Nasal cavity respiratory epithelium epithelial cell of viscerocranial mucosa (primary cell): ENCODE data around the gene REL. TPM values are rescaled to one million over a fixed set of nuclear protein-coding genes. Genes with fewer than 3 reads are reported as not detected.

Experiments
- total RNA-seq: library from RNA; depleted of rRNA; stranded (reverse); fragments of >200 nt; gene quantifications from 2 replicates; pipeline ENCODE4 v1.2.3, GENCODE V29; 2014

The REL gene
- 10.3 and 23.1 TPM in 2 replicates for total RNA-seq

DNA sequence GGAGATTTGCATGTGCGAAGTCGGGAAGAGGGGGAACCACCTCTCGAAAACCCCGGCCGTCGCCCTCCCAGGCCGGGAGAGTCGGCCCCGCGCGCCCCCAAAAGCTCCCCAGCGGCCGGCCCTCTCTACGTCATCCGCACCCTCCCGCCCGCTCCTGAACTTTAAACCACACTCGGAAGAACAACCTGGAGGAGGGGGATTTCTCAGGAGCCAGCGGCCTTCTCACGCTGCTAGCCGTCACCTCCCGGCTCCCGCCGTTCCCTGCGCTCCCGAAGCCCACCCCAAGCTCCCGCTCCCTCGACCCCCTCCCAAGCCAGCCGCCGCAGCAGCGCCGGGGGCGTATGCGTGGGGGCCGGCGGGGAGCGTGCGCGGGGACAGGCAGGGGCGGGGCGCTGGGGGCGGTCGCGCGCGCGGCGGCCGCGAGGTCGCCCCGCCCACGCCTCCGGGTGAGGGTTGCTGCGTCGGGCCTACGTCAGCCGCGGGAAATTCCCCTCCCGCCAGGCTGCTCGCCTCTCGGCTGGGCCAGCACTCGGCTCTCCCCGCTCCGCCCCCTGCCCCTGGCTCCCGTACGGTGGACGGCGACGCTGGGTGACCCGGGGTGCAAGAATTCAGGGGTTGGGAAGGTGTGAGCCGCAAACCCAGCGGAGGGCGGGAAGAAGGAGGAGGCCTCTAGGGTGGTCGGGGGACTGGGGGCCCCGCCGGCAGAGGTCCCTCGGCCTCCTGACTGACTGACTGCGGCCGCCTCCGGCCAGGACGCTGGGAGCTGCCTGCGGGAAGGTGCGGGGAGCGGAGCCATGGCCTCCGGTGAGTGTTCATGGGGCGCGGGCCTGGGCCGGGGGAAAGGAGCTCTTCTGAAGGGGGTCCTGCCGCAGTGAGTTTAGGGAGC, at the start of gene REL:
Gene REL (plus strand): TSS at position 528 of the 886 bp plus-strand sequence. CDS start 267 bp downstream, at position 795.

Other genes starting within 250 kb of the REL start
- gene PAPOLG, start 125.3 kb upstream of the REL start, total RNA-seq = 12.6 and 16.9 TPM in 2 replicates
- gene PEX13, start 136.1 kb downstream of the REL start, total RNA-seq = 58.1 and 71.2 TPM in 2 replicates
- gene PUS10, start 136.7 kb downstream of the REL start, total RNA-seq = 8.3 and 8.9 TPM in 2 replicates
- 5.1 and 12.5 TPM in 2 replicates for gene SANBR, start 184.3 kb downstream of the REL start, total RNA-seq